HG02981 (cell line): Measurements from ENCODE around the gene S100A7A.
"Not testable (repeated sequence)": the region's sequence is repeated elsewhere in the genome, so short reads cannot be mapped to it uniquely, and the experiment has no call there.

Source experiments
- ATAC-seq: cut with Tn5 transposase; IDR thresholded peaks from one replicate; pipeline ENCODE4 v1.9.1; 2021; ENCODE audit warnings: mild to moderate bottlenecking, moderate library complexity; ENCODE audit not compliant: unreplicated experiment

Gene S100A7A

DNA sequence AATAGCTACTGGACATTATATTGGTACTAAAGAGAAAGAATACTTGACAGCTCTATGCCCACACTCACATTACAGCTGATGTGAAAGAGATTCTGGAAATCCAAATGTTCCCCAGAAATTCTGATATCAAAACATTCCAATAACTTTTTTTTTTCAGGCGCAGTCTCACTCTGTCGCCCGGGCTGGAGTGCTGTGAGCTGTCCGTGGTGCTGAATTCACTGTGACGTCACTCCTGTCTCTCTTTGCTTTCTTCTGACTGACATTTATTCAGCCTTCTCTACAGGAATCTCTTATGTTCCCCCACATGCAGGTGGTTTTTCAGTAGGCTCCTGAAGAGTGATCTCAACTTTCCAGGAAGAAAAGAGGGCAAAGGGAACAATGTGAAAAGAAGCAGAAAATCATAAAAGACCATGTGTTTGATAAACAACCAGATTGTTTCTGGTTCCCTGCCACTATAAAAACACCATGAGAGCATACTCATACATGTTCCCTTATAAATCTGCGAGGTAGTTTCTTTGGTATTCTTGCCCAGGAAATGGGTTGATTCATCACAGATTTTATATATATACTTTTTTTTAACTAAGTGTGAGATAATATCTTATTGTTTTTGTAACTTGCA lies 6.2 kb downstream of the S100A7A start:
- no peak for ATAC-seq

DNA sequence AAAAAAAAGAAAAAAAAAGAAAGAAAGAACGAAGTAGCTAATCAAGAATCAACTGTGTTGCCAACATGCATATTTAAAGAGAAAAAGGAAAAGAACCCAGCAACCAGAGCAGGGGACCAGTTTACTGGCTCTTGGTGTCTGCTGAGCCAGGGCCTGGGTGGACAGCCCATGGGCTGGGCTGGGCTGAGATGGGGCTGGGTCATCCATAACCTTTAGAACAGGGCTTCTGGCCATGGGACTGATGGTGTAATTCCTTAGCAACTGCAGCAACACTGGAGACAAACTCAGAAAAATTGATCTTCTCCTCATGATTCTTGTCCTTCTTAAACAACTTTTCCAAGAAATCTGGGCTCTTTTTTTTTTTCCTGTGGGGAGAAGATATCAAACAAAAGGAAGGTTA lies 10.5 kb downstream of the S100A7A start:
- no peak for ATAC-seq

DNA sequence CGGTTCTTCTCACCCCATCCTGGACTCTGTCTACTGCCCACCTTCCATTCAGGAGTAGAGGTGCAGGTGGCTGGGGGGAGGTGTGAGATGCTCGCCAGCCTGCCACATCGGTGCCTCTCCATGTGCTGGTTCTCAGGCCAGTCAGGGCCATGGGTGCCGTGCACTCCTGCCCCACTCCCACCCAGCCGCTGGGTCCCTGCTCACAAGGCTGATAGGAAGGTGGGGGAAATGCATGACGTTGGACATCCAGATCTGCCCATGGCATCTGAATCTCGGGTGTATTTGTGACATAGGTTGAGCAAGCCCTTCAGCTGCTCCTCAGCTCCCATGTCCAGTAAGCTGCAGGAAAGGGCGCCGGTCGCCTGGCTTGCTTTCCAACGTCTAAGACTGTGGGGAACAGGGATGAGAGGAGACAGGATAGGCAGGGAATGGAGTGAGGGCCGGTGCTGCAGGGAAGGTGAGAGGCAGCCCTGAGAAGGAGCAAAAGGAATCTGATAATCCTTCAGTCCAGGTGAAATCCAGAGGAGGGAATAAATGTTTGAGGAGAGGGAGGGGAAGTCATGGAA lies 11.8 kb downstream of the S100A7A start:
- ATAC-seq, result no peak

DNA sequence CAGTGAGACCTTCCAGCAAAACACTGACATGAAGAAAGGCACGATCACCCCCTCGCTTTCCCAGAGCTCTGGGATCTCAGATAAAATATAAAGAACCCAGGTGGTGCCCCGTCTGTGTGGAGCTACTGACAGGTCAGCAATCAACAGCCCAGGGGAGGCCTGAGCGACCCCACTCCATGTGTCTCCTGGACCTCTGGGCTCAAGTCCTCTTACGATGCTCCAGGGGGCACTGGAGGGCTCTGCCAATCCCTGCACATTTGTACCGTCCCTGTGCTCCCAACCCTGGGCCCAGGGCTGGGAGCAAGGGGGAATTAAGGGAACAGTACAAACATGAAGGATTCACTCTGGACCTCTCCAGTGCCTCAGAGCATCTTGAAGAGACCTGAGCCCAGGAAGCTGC lies 12.5 kb downstream of the S100A7A start:
- no peak for ATAC-seq

DNA sequence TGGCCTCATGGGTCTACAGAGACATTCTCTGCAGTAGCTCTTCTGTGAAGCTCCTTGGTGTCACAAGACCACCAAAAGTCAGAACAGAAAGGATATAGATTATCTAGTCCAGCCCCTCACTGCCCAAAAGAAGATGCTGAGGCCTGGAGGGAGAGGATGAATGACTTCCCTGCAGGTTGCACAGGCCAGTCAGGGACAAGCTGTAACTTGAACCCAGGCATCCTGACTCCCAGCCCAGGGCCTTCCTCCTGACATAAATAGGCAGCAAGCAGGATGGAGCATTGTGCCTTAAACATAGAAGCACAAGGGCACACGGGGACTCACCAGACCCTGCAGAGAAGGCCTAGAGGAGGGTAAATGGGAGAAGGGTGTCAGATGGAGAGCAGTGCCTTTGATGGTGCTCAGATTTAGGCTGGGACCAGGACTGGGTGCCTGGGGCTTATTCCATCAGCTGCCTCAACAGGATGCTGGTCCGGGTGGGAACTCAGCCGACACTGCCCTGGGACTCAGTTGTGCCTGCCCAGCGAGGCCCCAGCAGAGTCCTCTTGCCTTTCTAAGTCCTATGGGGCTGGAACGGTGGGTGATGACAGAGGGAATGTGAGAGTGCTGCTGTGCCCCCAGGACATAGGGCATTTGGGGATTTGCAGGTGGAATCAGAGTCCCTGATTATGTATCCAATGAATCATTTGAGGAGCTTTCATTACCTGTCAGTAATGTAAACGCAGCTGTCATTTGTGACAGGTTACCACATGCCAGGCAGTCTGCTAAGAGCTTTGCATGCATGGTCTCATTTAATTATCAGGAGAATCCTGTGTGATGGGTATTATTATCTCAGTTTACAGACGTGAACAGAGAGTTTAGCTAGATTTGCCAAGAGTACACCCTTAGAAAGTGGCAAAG lies 13.2 kb downstream of the S100A7A start:
- no peak for ATAC-seq

DNA sequence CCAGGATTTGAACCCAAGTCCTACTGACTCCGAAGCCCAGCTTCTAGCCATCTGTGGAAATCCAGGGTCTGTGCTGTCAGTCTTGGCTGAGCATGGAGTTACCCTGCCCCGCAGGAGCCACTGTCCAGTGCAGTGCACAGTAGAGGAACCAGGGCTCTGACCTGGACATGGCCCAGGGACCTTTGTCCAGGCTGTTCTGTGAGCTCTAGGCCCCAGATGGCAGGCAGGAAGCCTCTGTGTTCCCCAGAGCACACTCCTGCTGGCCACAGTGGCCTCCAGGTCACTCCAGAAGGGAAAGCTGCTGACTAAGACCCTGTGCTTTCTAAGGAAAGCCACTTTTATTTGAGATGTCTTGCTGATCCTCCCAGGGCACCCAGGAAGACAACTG lies 13.8 kb downstream of the S100A7A start:
- ATAC-seq, result no peak

DNA sequence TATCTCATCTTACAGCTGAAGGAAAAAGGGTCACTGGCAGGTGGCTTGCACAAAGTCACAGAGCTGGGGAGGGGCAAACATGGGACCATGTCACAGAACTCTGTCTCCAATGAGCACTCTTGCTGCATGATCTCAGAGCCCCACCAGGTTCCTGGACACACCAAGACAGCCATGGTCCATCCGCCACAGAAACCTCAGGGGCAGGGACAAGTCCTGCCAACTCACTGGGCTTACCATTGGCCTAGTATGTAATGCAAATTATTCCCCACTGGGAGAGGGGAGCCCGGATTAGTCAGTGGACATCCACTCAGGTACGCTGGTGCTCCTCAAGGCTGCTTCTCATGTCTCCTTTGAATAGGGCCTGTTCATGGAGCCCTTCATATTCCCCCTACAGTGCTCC lies 14.2 kb downstream of the S100A7A start:
- ATAC-seq, result no peak

DNA sequence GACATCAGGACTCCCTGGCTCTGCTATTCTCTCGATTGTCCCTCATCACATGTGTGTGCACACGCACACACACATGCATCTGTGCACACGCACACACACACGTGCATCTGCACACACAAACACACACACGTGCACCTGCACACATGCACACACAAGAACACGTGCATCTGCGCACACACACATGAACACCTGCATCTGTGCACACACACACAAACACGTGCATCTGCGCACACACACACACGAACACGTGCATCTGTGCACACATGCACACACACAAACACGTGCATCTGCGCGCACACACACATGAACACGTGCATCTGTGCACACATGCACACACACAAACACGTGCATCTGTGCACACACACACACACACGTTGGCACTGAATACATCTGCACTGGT lies 14.7 kb downstream of the S100A7A start:
- no peak for ATAC-seq

DNA sequence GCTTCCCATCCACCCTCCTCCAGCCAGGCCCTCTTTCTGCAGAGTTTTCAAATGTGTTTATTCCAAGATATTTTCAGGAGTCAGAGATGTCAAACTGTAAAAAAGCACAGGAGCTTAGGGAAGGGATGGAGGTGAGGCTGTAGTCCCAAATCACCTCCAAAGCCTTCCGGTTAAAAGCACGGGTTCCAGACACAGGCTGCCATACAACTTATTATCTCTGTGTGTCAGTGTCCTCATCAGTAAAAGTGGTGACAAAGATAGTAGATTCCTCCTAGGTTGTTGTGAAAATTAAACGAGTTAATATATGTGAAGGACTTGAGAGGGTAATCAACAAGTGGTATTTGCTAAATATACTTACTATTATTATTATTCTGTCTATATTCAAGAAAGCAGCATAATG lies 15.1 kb downstream of the S100A7A start:
- ATAC-seq, result no peak

DNA sequence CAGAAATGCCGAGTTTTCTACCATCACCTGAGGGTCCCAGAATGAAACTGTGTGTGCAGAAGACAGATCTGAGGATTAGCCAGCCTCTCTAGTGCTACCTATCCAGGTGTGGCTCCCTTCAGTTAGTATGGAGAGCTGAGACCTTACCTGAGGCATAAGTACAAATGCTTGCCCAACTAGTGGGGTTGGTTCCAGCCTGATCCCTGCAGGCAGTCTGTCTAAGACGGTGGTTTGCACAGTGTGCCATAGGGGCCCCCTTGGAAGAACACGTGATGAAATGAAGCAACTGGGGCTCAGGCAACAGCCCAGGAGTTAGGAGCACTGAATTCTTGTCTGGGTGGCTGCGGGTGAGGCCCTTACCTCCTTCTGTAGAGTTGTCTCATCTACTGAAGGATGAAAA lies 15.6 kb downstream of the S100A7A start:
- ATAC-seq, result no peak

DNA sequence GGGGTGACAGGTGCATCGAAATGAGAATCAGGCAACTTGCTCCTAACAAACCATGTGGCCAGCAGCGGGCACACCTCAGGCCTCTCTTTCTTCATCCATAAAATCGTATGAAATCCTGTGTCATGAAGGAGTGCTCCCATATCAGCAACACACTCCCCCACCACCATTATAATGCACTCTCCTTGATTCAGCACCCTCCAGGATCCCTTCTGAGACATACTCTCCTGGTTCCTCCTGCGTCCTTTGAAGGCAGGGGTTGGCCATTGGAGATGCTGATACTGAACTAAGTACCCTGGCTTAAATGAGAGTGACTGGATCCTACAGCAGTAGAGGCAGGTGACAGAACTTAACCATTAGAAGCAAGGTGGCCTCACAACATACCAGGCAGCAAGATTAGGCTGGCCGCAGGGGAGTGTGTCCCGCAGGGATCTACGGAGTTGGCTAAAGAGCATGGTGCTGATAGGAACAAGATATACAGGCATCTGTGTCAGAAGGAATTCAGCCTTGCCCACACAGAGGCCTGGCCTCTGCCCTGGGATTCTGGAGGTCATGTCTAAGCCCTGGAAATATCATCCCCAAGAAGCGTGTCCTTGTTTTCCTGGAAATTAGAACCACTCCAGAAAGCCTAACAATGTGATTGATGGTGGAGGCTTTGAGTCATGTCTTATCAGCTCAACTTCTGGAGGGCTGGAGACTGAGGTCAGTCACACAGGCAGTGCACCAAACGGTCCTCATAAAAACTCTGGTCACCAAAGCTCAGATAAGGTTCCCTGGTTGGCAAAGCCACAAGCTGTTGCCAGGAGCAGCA lies 16.8 kb downstream of the S100A7A start:
- no peak for ATAC-seq

DNA sequence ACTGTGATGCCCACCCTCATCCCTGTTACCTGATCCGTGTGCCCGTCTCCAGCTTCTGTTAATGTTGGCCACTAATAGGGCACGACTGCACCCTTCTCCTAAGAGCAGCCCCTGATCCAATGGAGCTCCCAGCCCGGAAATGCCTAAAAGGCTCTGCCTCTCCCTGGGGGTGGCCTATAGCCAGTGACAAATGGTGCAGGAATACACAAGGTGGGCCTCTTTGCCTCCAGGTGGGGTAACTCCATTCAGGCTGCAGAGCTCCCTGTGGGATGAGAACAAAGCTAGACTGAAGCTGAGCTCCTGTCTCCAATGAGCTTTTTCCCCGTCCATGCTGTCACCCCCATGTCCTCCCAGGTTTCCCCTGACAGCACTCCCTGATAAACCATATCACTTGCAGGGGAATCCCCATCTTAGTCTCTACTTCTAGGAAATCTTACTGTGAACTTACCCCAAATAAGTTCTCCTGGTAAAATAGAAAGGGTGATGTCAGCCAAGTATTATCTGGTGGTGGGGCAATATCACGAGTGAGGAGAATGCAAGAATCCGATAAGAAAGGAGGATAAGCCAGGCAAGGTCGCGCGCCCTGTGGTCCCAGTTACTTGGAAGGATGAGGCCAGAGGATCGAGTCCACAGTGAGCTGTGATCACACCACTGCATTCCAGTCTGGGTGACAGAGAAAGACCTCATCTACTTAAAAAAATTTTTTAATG lies 18.6 kb downstream of the S100A7A start:
- no peak for ATAC-seq

DNA sequence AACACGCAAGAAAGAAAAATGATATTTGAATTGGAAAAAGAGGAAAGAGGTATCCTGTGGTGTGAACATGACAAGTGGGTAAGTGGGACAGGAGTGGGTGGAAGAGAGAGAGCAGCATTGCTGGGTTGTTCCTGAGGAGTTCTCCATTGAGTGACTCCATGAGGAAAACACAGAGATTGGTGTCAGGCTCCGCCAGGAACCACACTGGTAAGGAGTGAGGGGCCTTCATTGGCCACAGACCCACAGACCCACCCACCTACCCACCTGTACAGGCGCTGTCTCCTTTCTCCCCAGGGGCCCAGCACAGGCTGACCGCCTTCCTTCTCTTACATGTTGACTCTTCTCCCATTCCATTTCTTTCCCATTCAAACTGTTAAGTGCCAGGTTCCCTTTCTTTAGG lies 20.9 kb downstream of the S100A7A start:
- ATAC-seq, result no peak

DNA sequence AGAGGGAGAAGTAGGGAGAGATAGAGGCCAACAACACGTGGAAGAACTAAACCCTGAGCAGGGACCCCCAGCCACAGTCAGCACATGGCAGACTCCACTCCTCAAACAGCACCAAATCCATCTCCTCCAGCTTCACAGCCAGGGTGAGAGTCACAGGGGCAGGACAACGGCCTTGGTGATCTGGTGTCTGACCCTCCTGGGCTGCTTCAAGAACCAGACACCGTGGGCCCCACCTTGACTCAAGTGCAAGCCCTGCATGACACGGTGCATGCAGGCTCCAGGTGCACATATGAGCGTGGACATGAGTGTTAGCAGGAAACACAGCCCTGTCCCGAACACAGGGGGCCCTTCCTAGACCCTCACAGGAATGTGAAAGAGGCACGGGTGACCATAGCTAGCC lies 22.3 kb downstream of the S100A7A start:
- ATAC-seq, result no peak

DNA sequence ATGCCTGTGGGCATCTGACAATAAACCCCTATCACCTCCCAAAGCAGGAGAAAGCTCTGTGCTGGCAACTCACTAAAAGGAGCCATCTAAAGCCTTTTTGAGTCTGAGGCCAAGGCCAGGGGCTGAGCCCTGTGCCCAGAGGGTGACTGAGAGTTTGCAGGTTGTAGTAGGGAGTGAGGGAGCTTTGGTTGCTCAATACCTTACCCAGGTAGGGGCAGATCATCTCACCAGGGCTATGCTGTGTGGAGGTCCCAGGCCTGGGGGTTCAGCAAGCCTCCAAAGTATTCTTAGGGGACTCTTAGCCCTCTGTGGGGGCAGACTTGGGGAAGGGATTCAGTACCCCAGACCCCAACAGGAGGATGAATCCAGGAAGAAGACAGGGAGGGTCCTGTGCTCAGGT lies 23.0 kb downstream of the S100A7A start:
- no peak for ATAC-seq

DNA sequence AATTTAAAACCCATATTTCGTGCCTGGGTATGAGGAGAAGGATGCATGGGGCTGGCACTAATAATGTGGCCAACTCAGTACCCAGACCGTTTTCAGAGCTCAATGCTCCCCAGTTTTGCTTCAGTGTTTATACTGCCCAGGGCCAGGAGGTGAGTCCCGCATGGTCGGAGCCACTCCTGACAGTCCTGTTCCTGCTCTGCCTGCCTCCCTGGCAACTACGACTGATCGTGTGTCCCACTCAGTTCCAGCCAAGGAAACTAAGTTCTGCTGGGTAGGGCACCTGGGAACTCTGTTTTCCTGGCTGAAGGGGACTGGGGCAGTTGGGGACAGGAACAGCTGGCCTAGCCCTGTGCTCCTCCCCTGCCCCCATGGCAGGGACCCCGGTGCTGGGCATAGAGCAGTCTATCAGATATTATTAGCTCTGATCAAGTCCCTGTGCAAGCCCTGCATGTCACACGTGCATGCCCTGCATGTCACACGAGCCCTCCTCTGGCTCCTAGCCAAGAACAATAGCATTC lies 25.0 kb downstream of the S100A7A start:
- no peak for ATAC-seq

DNA sequence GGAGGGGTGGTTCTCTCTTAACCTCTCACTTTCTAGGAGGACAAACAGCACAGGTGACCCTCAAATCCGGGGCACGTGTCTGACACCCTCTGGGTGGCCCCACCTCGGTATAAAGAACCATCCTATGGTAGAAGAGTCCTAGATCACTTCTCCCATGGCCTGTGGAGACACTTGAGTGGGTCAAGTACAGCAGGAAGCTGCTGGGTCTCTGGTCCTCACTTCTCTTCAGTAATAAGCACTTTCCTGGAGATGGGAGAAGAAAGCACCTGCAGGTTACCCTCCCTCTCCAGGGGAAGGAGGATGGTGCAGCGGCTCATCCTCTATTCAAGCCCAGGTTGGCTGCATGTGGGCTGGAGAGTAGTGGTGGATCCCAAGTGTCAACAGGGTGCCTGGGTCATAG lies 27.2 kb downstream of the S100A7A start:
- no peak for ATAC-seq

DNA sequence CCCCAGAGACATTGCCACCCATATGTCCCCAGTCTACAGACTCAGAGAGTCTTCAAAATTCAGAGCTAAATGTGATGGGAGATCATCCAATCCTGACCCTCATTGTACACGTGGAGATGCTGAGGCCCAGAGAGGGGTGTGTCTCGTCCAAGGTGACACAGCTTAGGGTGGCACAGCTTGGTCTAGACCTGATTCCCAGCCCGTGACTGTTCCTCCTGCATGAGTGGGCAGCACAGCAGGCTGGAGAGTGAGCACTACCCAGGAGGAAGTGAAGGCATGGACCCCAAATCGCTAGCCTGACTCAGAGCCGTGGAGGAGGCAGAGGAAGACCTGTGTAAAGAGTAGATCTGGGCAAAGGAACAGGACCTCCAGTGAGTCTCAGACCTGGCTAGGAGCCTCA lies 27.8 kb downstream of the S100A7A start:
- ATAC-seq, result no peak

DNA sequence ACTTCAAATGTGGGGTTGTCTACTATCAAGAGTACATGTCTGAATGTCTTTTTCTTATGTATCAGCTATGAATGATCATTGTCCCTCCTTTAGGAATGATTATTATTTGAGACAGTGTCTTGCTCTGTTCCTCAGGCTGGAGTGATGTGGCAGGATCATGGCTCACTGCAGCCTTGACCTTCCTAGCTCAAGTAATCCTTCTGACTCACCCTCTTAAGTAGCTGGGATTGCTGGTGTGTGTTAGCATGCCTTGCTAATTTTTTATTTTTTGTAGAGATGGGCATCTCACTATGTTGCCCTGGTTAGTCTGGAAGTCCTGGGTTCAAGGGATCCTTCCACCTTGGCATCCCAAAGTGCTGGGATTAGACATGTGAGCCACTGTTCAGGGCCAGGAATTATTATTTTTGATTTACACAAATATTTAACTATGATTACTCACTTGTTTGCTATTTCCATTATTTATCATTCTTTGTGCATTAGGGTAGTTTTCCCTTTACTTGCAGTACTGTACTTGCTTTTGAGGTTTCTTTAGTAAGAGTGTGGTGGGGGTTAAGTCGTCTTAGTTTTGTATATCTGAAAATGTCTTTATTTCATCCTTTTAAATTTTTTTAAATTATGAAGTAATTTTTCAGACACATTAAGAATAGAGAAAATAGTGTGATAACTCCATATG lies 31.3 kb downstream of the S100A7A start:
- ATAC-seq, result no peak

DNA sequence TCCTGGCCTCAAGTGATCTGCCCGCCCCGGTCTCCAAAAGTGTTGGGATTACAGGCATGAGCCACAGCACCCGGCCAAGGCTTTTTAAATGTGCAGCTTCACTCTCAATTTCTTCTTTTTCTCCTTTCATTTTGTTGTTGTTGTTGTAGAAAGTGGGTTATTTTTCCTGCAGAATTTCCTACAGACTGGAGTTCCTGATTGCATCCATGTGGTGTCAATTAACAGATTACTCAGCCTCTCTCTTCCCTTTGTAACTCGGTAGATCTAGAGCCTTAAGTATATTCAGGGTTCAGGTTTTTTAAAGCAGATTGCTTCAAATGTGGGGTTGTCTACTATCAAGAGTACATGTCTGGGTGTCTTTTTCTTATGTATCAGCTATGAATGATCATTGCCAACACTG lies 32.5 kb downstream of the S100A7A start:
- ATAC-seq, result not testable (repeated sequence)
